ENCODE data around the gene EIF5AL1.
"Not testable (repeated sequence)": the region's sequence is repeated elsewhere in the genome, so short reads cannot be mapped to it uniquely, and the experiment has no call there.

Gene EIF5AL1

GRCh38 chr10:79488336-79488735 lies 24.0 kb upstream of the EIF5AL1 start:
- DNase-seq: no peak

DNA sequence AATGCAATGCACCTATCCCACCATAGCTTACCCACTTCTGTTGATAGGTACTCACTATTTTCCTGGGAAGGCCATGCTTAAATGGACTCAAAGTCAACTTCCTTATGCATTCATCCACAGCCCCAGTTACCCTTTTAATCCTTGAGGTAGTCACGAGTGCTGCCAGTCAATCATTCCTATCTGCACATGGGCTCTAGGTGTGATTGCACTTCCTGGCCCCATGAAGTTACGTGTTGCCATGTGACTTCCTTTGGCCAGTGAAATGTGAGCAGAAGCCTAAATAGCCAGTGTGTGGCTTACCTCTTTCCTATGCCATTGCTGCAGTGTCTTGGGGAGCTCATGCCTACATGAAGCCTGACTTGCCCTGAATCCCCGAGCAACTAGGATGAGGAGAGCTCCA lies 23.5 kb upstream of the EIF5AL1 start:
- no peak for DNase-seq

- DNase-seq: no peak
Measured at GRCh38 chr10:79490400-79491142, 21.8 kb upstream of the EIF5AL1 start.

GRCh38 chr10:79491143-79491835 lies 21.0 kb upstream of the EIF5AL1 start:
- DNase-seq: no peak

GRCh38 chr10:79492256-79492655 lies 20.1 kb upstream of the EIF5AL1 start:
- DNase-seq: no peak

DNA sequence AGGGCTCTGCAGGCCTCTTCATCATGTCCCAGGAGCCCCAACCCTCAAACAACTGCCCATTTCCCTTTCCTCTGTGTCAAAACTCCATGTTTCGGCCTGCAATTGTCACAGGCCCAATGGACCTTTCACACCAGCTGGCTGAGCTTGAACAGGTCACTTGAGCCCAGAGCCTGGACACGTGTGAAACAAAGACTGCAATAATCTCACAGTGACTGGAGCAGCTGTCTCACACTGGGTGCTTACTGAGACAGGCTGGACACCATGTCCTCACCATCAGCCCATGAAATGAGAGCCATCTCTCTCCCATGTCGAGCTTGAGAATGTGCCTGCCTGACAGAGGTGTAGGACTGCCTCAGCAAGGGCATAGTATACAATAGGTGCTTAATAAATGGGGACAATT lies 19.5 kb upstream of the EIF5AL1 start:
- no peak for DNase-seq

DNA sequence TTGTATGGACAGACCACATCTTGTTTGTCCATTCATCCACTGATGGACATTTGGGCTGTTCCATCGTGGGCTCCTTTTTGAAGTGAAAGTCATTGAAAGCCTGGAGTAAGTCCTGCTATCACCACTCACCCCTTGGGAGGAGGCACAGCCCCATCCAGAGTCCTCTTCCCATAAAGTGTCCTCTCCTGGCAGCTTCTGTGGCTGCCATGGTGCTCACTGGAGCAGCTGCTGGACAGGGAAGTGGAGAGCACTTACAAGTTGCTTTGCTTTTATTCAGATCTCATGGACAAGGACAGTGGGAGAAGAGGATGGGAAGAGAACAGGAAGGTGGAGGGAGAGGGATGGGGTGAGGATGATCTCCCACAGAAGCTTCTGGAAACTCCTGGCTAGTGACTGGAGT lies 18.5 kb upstream of the EIF5AL1 start:
- DNase-seq: no peak

GRCh38 chr10:79494871-79495705 lies 17.2 kb upstream of the EIF5AL1 start:
- no peak for DNase-seq

GRCh38 chr10:79495791-79496190 lies 16.5 kb upstream of the EIF5AL1 start:
- no peak for DNase-seq

- no peak for DNase-seq
Measured at GRCh38 chr10:79496896-79497295, 15.4 kb upstream of the EIF5AL1 start.

DNA sequence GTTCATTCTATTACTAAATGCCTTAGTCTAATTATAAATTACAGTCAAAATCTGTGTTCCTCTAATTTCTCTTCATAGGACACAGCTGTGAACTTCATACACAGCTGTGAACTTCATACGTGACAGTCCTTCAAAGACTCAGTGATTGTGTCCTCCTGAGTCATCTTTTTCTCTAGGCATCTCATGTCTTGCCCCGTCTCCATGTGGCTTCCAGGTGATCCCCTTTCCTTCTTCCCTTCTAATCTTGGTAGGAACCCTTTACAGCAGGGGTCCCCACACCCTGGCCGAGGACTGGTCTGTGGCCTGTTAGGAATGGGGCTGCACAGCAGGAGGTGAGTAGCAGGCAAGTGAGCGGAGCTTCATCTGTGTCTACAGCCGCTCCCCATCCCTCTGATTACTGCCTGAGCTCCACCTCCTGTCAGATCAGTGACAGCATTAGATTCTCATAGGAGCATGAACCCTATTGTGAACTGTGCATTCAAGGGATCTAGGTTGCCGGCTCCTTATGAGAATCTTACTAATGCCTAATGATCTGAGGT lies 14.0 kb upstream of the EIF5AL1 start:
- no peak for DNase-seq

DNA sequence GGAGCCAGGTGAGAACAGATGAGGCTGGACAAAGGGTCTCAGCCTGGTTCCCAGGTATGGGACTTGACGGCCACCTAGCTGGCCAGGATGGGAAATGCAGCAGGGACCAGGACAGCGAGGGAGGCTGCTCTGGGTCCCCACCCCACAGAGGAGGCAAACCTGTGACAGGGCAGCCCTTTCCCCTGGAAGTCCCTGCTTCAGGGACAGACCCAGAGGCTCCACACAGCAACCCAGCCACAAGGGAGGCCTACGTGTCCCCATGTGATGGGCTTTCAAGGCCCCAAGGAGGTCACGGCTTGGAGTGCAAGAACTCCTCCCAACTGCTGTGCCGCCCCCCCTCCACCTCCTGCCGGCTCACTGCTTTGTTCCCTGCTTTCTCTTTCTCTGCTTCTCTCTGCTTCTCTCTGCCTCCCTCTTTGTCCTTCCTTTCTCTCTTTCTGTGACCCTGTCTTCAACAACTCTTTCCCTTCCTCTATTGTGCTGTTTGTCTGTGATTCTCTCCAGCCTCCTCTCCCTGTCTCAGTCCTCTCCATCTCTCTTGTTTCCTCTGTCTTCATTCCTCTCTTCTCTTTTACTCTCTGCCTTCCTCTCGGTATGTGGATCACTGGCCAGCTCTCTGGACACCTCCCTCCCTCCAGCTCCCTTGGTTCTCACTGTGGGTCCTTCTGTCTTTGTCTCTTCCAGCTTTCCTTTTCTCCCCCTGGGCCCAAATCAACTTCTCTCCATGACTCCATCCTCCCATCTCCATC lies 9.6 kb upstream of the EIF5AL1 start:
- no peak for DNase-seq

GRCh38 chr10:79503787-79504186 lies 8.5 kb upstream of the EIF5AL1 start:
- DNase-seq: not testable (repeated sequence)

- not testable (repeated sequence) for DNase-seq
Measured at GRCh38 chr10:79504483-79504882, 7.8 kb upstream of the EIF5AL1 start.

GRCh38 chr10:79505328-79505727 lies 7.0 kb upstream of the EIF5AL1 start:
- DNase-seq: not testable (repeated sequence)

DNA sequence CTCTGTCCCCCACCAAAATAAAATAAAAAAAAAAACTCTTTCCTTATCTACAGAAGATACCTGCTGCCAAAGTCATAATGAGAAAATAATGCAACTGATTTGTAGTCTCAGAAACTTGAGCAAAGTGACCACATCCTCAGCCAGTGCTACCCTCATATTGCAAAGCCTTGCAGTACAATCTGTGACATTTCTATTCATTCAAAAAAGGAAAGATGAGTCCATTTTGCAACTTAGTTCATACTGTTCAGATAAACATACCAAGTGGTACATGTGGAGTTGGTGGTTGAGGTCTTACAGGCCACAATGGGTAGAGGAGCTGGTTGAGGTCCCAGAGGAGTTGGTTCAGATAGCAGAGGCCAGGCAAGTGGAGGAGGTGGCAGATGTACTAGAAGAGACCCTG lies 6.5 kb upstream of the EIF5AL1 start:
- no peak for DNase-seq

DNA sequence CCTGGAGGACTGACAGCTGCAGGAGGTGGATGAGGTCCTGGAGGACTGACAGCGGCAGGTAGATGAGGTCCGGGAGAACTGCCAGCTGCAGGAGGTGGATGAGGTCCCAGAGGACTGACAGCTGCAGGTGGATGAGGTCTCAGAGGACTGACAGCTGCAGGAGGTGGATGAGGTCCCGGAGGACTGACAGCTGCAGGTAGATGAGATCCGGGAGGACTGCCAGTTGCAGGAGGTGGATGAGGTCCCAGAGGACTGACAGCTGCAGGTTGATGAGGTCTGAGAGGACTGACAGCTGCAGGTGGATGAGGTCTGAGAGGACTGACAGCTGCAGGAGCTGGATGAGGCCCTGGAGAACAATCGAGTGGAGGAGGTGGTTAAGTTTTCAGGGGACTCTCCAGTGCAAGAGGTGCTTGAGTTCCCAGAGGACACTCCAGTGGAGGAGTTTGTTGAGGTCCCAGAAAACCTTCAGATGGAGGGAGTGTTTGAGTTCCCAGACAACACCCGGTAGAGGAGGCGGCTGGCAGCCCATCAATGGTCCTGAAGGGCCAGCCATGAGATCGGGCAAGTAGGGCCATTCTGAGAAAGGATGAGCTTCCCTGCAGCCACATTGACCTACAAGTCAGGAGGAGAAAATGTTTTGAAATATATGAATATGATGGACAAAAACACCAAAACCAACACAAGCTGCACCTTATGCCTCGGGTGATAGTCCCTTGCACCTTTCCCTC lies 4.7 kb upstream of the EIF5AL1 start:
- DNase-seq: no peak

DNA sequence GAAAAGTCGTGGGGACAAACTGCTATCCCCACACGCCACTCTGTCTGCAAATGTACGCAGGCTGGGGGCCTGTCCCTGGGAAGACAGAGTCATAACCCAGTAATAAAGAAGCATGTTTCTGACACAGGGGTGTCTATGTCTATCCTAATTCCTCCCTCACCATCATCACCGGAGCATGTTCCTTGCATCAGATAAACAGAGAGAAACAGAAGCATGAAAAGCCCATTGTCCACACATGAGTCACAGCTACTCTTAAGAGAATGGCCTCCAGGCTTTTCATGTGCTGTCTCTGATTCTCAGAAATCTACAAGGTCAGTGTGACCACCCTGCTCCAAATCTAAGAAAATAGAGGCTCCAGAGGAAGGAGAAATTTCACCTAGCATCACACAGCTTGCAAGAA lies 4.1 kb upstream of the EIF5AL1 start:
- not testable (repeated sequence) for DNase-seq

DNA sequence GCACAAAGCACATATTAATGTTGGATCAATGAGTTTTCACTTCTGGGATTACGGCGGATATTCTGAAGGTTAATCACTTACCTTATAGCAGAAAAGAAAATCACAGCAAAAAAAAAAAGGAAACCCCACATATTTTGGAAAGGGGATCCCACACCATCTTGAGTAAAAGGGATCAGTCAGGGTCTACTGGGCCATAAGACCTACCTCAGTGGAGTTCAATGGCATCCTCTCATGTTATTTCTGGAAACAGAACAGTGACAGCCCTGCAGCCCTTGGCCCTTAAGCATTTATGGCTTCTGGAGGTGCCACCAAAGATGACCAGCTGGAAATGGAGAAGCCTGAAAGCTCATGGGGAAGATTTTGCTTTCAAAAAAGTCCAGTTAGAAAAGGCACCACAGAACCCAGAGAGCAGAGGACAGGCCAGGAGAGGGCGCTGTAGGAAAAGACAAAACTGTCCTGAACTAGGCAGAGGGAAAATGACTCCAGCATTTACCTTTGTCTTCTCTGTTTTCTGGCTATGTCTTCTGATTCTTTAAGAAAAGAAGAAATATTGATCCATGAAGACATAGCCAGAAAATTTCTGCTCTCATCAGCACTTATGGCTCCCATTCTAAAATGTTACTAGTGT lies 2.9 kb upstream of the EIF5AL1 start:
- DNase-seq: not testable (repeated sequence)

DNA sequence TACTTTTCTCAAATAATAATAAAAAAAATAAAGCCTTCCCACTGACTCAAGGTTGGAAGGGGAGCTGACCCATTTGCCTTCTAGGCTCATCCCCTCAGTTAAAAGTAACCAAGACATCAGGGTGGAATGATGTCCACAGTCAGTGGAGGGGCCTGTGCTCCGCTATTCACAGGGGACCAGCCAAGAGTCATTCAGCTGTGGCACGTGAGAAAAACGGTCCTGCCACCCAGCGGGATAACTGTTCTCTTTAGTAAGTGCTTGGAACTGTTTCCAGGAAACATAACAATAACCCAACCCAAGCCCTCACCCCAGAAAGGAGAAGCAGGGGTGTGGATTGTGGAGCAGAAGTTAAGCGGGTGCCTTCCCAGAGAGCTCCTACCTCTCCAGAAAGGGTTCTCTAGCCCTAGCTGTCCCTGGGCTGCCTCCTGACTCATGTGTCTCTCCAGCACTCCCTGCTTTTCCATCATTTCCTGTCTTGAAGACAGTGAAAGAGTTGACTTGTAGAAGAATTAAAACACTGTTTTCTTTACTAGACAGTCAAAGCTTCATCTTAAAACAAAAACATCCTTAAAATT lies 2.3 kb upstream of the EIF5AL1 start:
- not testable (repeated sequence) for DNase-seq

Data from CD4-positive, alpha-beta T cell treated with Interleukin-4 for 1 hour (primary cell).